ENCODE data around the gene NEK10.

Gene NEK10

GRCh38 chr3:27076815-27077630 is 292.2 kb downstream of the NEK10 start:
- DNase-seq (ENCODE audit: low read depth in 3 of 3, low spot score in 1 of 3): no peak

- no peak for DNase-seq (ENCODE audit: low read depth in 3 of 3, low spot score in 1 of 3)
These were observed 294.3 kb downstream of the NEK10 start for GRCh38 chr3:27074914-27075313.

GRCh38 chr3:27073912-27074311 is 295.3 kb downstream of the NEK10 start:
- no peak for DNase-seq (ENCODE audit: low read depth in 3 of 3, low spot score in 1 of 3)

- DNase-seq (ENCODE audit: low read depth in 3 of 3, low spot score in 1 of 3): no peak
These were observed 296.2 kb downstream of the NEK10 start for GRCh38 chr3:27072810-27073651.

- DNase-seq (ENCODE audit: low read depth in 3 of 3, low spot score in 1 of 3): no peak
These were observed 308.8 kb downstream of the NEK10 start for GRCh38 chr3:27060336-27060735.
